NCI-H1048 (cell line): ENCODE data around the gene TUFT1.
"Not testable (repeated sequence)": the region's sequence is repeated elsewhere in the genome, so short reads cannot be mapped to it uniquely, and the experiment has no call there.

ENCODE experiments used
- DNase-seq: peaks from one replicate; lab custom pipeline; 2025; lab: John Stamatoyannopoulos, UW

The TUFT1 gene

DNA sequence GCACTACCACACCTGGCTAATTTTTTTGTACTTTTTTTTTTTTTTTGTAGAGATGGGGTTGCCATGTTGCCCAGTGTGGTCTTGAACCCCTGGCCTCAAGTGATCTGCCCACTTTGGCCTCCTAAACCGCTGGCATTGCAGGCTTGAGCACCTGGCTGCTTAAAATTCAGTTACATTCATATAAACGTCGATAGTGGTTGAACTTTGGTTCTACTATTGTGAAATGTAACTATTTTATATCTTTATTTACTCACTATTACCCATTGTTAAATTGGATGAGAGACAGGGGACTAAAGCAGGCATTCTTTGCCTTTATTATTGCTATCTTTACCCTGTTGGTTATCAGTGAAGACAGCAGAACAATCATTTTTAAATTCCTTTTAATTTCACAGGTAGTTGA is 77.9 kb downstream of the TUFT1 start:
- no peak for DNase-seq

GRCh38 chr1:151618470-151618869 is 78.4 kb downstream of the TUFT1 start:
- DNase-seq: no peak

GRCh38 chr1:151618996-151619395 is 78.9 kb downstream of the TUFT1 start:
- DNase-seq: not testable (repeated sequence)

GRCh38 chr1:151619489-151620093 is 79.5 kb downstream of the TUFT1 start:
- no peak for DNase-seq

DNA sequence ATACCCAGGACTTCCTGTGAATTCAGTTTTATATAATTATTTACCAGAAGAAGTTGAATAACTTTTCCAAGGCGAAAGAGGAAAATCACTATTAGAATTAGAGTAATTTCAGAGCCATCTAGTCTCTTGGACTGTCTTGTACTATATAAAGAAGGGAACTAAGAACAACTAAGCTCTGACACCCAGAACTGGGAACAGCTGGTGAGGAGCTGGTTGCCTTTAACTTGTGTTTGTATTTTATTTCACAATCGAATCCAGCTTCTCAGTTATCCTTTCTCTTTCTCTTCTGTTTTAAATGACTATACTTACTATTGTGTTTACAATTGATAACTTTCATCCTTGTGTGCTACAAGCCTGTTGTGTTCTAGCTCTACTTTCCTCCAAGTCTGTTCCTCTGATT is 80.2 kb downstream of the TUFT1 start:
- no peak for DNase-seq

GRCh38 chr1:151621351-151621750 is 81.2 kb downstream of the TUFT1 start:
- no peak for DNase-seq

DNA sequence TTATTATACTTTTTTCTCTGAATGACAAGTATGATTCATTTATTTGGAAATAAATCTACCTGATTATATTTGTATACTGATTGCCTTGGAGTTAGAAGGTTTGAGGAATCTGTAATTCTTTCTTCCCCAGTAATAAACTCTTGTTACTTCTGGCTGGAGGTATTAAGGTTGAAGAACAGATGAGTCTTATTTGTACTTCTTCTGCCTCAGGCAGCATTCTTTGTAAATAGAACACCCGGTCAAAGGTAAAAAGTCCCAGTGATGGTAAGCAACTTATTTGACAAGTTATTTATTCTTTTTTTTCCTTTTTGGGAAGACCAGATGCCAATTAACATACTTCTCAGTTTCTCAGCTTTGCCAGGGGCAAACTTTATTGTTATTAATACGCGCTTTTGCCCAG is 84.7 kb downstream of the TUFT1 start:
- no peak for DNase-seq

GRCh38 chr1:151626740-151627334 is 86.7 kb downstream of the TUFT1 start:
- DNase-seq: no peak

DNA sequence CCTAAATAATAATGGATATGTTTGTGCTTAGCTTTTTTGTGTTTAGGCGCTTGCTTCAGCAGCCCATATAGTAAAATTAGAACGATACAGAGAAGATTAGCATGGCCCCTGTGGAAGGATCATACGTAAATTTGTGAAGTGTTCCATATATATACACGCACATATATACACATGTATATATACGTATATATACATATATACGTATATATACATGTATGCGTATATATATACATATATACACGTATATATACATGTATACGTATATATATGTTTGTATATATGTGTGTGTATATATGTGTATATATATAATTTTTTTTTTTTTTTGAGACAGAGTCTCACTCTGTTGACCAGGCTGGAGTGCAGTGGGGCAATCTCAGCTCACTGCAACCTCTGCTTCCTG is 89.2 kb downstream of the TUFT1 start:
- DNase-seq: no peak
